CD4-positive, alpha-beta T cell treated with Interleukin-4 for 4 hours (primary cell): ENCODE measurements around the gene STEAP2.

ENCODE experiments used
- DNase-seq: peaks from one replicate; pipeline ENCODE4 v3.0.0-alpha.2; 2020

STEAP2 gene

GRCh38 chr7:90276033-90276728 lies 64.6 kb downstream of the STEAP2 start:
- DNase-seq: no peak
